Endothelial cell of umbilical vein (primary cell): Measurements from ENCODE around the gene GPR183.

Experiments used
- POLR2A ChIP-seq: IDR thresholded peaks from 2 replicates; pipeline ENCODE4 v1.6.1; 2012; ENCODE audit warnings: low read depth, mild to moderate bottlenecking, control low read depth, low read length
- TF ChIP-seq, protein P1 (sequence below), 2 donors: IDR thresholded peaks; 1 replicate in 1 of 2; 2 replicates in 1 of 2; pipeline ENCODE4 v1.5.1; 2011; ENCODE audit warnings: low read length in 2 of 2, mild to moderate bottlenecking in 2 of 2, moderate library complexity in 2 of 2, control low read depth in 1 of 2, inconsistent platforms in 1 of 2, low read depth in 1 of 2; ENCODE audit not compliant: insufficient read depth in 1 of 2; ENCODE audit errors: extremely low read depth in 1 of 2

DNA sequence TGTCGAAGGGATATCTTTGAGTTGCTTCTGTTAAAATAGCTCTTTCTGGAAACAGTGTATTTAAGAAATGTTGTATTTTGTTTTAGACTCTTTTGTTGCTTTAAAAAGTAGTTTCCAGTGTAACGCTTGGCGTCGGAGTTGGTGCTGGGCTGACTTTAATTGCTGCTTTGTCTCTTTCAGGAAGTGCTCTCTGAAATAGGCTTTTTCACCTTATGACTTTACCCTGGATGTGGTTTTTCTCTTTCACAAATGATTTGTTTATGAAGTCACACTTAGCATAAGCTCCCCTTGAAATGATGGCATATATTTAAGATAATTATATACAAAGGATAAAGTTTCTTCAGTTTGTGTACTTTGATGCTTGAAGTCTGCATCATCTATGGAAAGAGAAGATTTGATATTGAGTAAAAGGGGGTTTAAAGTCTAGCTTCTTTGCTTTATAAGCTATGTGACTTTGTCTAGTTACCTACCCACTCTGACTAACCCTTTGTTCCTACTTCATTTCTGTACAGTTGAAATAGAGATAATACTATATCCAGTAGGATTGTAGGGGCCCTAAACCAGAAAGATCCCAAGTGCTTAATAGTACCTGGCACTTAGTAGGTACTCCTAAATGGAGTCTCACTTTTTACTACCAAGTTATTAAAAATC lies 48.9 kb downstream of the GPR183 start, which contains the start of gene GPR18:
- TF ChIP-seq, protein P1, sequence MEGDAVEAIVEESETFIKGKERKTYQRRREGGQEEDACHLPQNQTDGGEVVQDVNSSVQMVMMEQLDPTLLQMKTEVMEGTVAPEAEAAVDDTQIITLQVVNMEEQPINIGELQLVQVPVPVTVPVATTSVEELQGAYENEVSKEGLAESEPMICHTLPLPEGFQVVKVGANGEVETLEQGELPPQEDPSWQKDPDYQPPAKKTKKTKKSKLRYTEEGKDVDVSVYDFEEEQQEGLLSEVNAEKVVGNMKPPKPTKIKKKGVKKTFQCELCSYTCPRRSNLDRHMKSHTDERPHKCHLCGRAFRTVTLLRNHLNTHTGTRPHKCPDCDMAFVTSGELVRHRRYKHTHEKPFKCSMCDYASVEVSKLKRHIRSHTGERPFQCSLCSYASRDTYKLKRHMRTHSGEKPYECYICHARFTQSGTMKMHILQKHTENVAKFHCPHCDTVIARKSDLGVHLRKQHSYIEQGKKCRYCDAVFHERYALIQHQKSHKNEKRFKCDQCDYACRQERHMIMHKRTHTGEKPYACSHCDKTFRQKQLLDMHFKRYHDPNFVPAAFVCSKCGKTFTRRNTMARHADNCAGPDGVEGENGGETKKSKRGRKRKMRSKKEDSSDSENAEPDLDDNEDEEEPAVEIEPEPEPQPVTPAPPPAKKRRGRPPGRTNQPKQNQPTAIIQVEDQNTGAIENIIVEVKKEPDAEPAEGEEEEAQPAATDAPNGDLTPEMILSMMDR (IDR thresholded peaks at IDR 0.05; ENCODE audit: extremely low read depth in 1 of 2, insufficient read depth in 1 of 2, low read depth in 1 of 2, low read length in 2 of 2), result no peak
- no peak for TF ChIP-seq POLR2A
